OCI-LY3 (cell line): ENCODE measurements around the gene FRMD4A.

Experiments used
- CTCF ChIP-seq: fragments of 200-600, 300-600 bp; sonication (generic); IDR thresholded peaks from 2 replicates; pipeline ENCODE4 v1.5.1; 2014; ENCODE audit warnings: antibody characterized with exemption, low read length, low read depth
- EZH2phosphoT487 ChIP-seq: fragments of 200-600 bp; shearing (Covaris generic); IDR thresholded peaks from 2 replicates; pipeline ENCODE4 v1.6.1; 2018; ENCODE audit warnings: antibody characterized with exemption, mixed run types, low read depth

- TF ChIP-seq CTCF, result no peak
- TF ChIP-seq EZH2phosphoT487, result no peak
These were observed 218.7 kb downstream of the FRMD4A start for GRCh38 chr10:14112056-14112455.
